ENCODE measurements around the gene FLT1.

FLT1 gene

GRCh38 chr13:28527629-28528028, 32.7 kb upstream of the FLT1 start:
- DNase-seq (ENCODE audit: low read depth in 1 of 2, low spot score in 1 of 2): peak; percentile 32 to 93
- H3K27ac ChIP-seq (replicated peaks): no peak overlapping the region
- no peak overlapping the region for H3K4me3 ChIP-seq (replicated peaks; ENCODE audit: insufficient read depth, low read length)

DNA sequence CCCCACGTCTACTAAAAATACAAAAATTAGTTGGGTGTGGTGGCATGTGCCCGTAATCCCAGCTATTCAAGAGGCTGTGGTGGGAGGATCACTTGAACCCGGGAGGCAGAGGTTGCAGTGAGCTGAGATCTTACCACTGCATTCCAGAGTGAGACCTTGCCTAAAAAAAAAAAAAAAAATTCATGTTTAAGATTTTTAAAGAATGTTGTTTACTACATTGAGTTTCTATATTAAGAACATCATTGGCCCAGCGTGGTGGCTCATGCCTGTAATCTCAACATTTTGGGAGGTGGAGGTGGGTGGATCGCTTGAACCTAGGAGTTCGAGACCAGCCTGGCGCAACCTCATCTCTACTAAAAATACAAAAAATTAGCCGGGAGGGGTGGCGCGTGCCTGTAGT, 31.9 kb upstream of the FLT1 start:
- no peak overlapping the region for H3K27ac ChIP-seq (replicated peaks)
- peaks cover 34% of the 10 kb centered on the region for H3K27me3 ChIP-seq (ENCODE audit: insufficient read depth, poor library complexity, severe bottlenecking)
- H3K4me3 ChIP-seq (replicated peaks; ENCODE audit: insufficient read depth, low read length): no peak overlapping the region
- no peak for DNase-seq (ENCODE audit: low read depth in 1 of 2, low spot score in 1 of 2)
- TF ChIP-seq POLR2AphosphoS5 (IDR thresholded peaks at IDR 0.05; ENCODE audit: low read depth): no peak
- no peak for TF ChIP-seq GABPA (IDR thresholded peaks at IDR 0.05; ENCODE audit: low read depth)
- TF ChIP-seq, protein P1, sequence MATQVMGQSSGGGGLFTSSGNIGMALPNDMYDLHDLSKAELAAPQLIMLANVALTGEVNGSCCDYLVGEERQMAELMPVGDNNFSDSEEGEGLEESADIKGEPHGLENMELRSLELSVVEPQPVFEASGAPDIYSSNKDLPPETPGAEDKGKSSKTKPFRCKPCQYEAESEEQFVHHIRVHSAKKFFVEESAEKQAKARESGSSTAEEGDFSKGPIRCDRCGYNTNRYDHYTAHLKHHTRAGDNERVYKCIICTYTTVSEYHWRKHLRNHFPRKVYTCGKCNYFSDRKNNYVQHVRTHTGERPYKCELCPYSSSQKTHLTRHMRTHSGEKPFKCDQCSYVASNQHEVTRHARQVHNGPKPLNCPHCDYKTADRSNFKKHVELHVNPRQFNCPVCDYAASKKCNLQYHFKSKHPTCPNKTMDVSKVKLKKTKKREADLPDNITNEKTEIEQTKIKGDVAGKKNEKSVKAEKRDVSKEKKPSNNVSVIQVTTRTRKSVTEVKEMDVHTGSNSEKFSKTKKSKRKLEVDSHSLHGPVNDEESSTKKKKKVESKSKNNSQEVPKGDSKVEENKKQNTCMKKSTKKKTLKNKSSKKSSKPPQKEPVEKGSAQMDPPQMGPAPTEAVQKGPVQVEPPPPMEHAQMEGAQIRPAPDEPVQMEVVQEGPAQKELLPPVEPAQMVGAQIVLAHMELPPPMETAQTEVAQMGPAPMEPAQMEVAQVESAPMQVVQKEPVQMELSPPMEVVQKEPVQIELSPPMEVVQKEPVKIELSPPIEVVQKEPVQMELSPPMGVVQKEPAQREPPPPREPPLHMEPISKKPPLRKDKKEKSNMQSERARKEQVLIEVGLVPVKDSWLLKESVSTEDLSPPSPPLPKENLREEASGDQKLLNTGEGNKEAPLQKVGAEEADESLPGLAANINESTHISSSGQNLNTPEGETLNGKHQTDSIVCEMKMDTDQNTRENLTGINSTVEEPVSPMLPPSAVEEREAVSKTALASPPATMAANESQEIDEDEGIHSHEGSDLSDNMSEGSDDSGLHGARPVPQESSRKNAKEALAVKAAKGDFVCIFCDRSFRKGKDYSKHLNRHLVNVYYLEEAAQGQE (IDR thresholded peaks at IDR 0.05; ENCODE audit: insufficient replicate concordance, low read depth): no peak
- TF ChIP-seq CTCF (IDR thresholded peaks at IDR 0.05; ENCODE audit: insufficient read depth, low read length): no peak
- TF ChIP-seq SPI1 (IDR thresholded peaks at IDR 0.05; ENCODE audit: borderline replicate concordance, low read depth): no peak

More at GRCh38 chr13:28527629-28528028, 32.7 kb upstream of the FLT1 start:
- peaks cover 37% of the 10 kb centered on the region for H3K27me3 ChIP-seq (ENCODE audit: insufficient read depth, poor library complexity, severe bottlenecking)
- TF ChIP-seq SPI1 (IDR thresholded peaks at IDR 0.05; ENCODE audit: borderline replicate concordance, low read depth) (peak; percentile 100), CTCF (IDR thresholded peaks at IDR 0.05; ENCODE audit: insufficient read depth, low read length) (no peak), POLR2AphosphoS5 (IDR thresholded peaks at IDR 0.05; ENCODE audit: low read depth) (0 out of 2 replicates have a peak, but pooled peaks have one; percentile 49), GABPA (IDR thresholded peaks at IDR 0.05; ENCODE audit: low read depth) (peak; percentile 32; the same call in 1 of the 2 replicates)
- TF ChIP-seq, protein P1 (IDR thresholded peaks at IDR 0.05; ENCODE audit: insufficient replicate concordance, low read depth): no peak

DNA sequence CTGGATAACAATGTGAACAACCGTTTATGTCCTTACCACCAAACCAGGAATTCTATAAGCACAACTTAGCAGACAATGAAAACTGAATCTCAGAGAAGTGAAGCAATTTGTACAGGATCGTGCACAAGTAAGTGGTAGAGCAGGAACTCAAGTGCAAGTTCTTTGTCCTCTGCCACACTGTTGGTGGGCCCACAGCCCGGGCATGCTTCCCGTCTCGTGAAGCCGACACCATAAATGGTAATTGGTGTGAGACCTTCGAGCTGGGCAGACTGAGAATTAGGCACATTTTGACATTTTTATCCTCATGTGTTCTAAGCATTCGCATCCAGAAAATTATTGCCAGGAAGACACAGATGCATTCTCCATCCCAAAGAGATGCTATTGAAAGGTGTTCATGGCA, 27.9 kb upstream of the FLT1 start:
- Histone ChIP-seq H3K4me3 (replicated peaks; ENCODE audit: insufficient read depth, low read length) (no peak overlapping the region), H3K27ac (replicated peaks) (no peak overlapping the region), H3K27me3 (ENCODE audit: insufficient read depth, poor library complexity, severe bottlenecking) (peaks cover under 1% of the 10 kb centered on the region)
- no peak for DNase-seq (ENCODE audit: low read depth in 1 of 2, low spot score in 1 of 2)
- TF ChIP-seq SPI1 (IDR thresholded peaks at IDR 0.05; ENCODE audit: borderline replicate concordance, low read depth): no peak
- no peak for TF ChIP-seq GABPA (IDR thresholded peaks at IDR 0.05; ENCODE audit: low read depth)
- no peak for TF ChIP-seq CTCF (IDR thresholded peaks at IDR 0.05; ENCODE audit: insufficient read depth, low read length)
- TF ChIP-seq, protein P1 (IDR thresholded peaks at IDR 0.05; ENCODE audit: insufficient replicate concordance, low read depth): no peak

All from HL-60 (cell line).